HEK293 (cell line): ENCODE results near the gene CYB5D1.
A peak's percentile ranks its signal among the peaks of the same experiment; 100 is the strongest.

Source experiments
- GLI4 ChIP-seq: fragments of 450-650 bp; formaldehyde crosslinking; IDR thresholded peaks from 2 replicates; pipeline ENCODE4 v1.5.1; 2016; ENCODE audit warnings: missing biosample characterization, missing genetic modification characterization
- HOXA7 ChIP-seq: sonication (generic); formaldehyde crosslinking; IDR thresholded peaks from 2 replicates; pipeline ENCODE4 v1.8.1; 2022; ENCODE audit warnings: missing genetic modification reagents, borderline replicate concordance
- KLF8 ChIP-seq: fragments of 450-650 bp; formaldehyde crosslinking; IDR thresholded peaks from 2 replicates; pipeline ENCODE4 v1.5.1; 2016; ENCODE audit warnings: missing biosample characterization, missing genetic modification characterization
- RBAK ChIP-seq: fragments of 450-650 bp; formaldehyde crosslinking; IDR thresholded peaks from 2 replicates; pipeline ENCODE4 v1.5.1; 2016; ENCODE audit warnings: missing biosample characterization, missing genetic modification characterization
- TCF7L2 ChIP-seq: IDR thresholded peaks from 2 replicates; pipeline ENCODE4 v1.6.1; 2011; ENCODE audit warnings: low read depth, mild to moderate bottlenecking, inconsistent platforms, low read length, moderate library complexity, borderline replicate concordance
- ZNF133 ChIP-seq: fragments of 450-650 bp; formaldehyde crosslinking; IDR thresholded peaks from 2 replicates; pipeline ENCODE4 v1.5.1; 2016; ENCODE audit warnings: missing biosample characterization, missing genetic modification characterization
- ZNF16 ChIP-seq: fragments of 450-650 bp; formaldehyde crosslinking; IDR thresholded peaks from 2 replicates; pipeline ENCODE4 v1.5.1; 2016; ENCODE audit warnings: low read depth, missing biosample characterization, missing genetic modification characterization
- ZNF23 ChIP-seq: fragments of 450-650 bp; formaldehyde crosslinking; IDR thresholded peaks from 2 replicates; pipeline ENCODE4 v1.5.1; 2016; ENCODE audit warnings: missing biosample characterization, missing genetic modification characterization, borderline replicate concordance
- ZNF341 ChIP-seq: fragments of 450-650 bp; formaldehyde crosslinking; IDR thresholded peaks from 2 replicates; pipeline ENCODE4; 2016; ENCODE audit warnings: low read depth, missing biosample characterization, missing genetic modification characterization
- ZNF677 ChIP-seq: fragments of 450-650 bp; IDR thresholded peaks from 2 replicates; pipeline ENCODE4 v1.5.0; 2018; ENCODE audit warnings: missing biosample characterization, mild to moderate bottlenecking, missing genetic modification characterization, moderate library complexity
- TF ChIP-seq, protein P1 (sequence below): fragments of 450-650 bp; formaldehyde crosslinking; conservative IDR thresholded peaks from 2 replicates; pipeline ENCODE4 v1.5.1; 2016; ENCODE audit warnings: low read depth, missing biosample characterization, missing genetic modification characterization
- TF ChIP-seq, protein P2 (sequence below): fragments of 450-650 bp; formaldehyde crosslinking; IDR thresholded peaks from 2 replicates; pipeline ENCODE4 v1.5.1; 2017; ENCODE audit warnings: missing biosample characterization, missing genetic modification characterization
- TF ChIP-seq, protein P3 (sequence below): fragments of 450-650 bp; formaldehyde crosslinking; IDR thresholded peaks from 2 replicates; pipeline ENCODE4 v1.5.1; 2016; ENCODE audit warnings: missing biosample characterization, missing genetic modification characterization
- TF ChIP-seq, protein P4 (sequence below): IDR thresholded peaks from 2 replicates; pipeline ENCODE4 v1.6.1; 2011; ENCODE audit warnings: mild to moderate bottlenecking, low read depth, low read length, borderline replicate concordance
- TF ChIP-seq, protein P5 (sequence below): fragments of 450-650 bp; formaldehyde crosslinking; IDR thresholded peaks from 2 replicates; pipeline ENCODE4 v1.5.1; 2016; ENCODE audit warnings: missing biosample characterization, missing genetic modification characterization, borderline replicate concordance
- TF ChIP-seq, protein P6 (sequence below): fragments of 450-650 bp; formaldehyde crosslinking; conservative IDR thresholded peaks from 2 replicates; pipeline ENCODE4 v1.5.1; 2016; ENCODE audit warnings: low read depth, missing biosample characterization, missing genetic modification characterization
- TF ChIP-seq, protein P7 (sequence below): fragments of 450-650 bp; formaldehyde crosslinking; IDR thresholded peaks from 2 replicates; pipeline ENCODE4 v1.5.1; 2016; ENCODE audit warnings: missing biosample characterization, missing genetic modification characterization

CYB5D1 gene

DNA sequence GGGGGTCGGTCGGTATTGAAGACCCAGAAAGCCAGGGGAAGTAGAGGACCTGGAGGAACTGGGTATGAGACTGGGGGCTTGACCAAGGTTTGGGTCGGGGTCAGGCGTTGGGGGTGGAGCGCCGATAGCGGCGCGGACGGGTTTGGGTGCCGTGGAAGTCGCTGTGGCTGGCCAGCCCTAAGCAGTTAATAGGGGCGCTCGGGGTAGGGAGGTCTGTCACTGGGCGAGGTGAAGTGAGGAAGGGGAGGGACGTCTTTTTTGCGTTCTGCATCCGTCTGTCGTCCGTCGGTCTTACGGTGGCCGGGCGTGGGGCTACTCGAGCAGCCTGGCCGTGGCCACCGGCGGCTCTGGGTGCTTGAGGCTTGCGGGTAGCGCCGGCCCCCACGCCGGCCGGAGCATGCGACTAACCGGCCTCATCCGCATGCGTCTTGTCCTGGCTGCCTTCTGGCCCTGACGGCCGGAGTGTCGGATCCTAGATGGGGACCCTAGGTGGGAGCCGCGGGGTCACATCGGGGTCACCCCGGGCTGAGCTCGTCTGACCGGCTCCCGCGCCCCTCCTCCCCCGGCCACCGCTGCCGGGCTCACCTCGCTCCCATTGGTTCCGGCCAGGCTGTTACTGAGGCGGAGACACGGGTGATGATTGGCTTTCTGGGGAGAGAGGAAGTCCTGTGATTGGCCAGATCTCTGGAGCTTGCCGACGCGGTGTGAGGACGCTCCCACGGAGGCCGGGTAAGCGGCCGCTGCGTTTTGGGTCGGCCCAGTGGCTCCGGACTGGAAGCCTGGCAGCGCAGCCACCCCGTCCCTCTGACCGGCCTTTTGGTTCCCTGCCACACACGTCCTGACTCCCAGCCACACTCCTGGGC is 13.3 kb upstream of the CYB5D1 start (continued):
- TF ChIP-seq, protein P1, sequence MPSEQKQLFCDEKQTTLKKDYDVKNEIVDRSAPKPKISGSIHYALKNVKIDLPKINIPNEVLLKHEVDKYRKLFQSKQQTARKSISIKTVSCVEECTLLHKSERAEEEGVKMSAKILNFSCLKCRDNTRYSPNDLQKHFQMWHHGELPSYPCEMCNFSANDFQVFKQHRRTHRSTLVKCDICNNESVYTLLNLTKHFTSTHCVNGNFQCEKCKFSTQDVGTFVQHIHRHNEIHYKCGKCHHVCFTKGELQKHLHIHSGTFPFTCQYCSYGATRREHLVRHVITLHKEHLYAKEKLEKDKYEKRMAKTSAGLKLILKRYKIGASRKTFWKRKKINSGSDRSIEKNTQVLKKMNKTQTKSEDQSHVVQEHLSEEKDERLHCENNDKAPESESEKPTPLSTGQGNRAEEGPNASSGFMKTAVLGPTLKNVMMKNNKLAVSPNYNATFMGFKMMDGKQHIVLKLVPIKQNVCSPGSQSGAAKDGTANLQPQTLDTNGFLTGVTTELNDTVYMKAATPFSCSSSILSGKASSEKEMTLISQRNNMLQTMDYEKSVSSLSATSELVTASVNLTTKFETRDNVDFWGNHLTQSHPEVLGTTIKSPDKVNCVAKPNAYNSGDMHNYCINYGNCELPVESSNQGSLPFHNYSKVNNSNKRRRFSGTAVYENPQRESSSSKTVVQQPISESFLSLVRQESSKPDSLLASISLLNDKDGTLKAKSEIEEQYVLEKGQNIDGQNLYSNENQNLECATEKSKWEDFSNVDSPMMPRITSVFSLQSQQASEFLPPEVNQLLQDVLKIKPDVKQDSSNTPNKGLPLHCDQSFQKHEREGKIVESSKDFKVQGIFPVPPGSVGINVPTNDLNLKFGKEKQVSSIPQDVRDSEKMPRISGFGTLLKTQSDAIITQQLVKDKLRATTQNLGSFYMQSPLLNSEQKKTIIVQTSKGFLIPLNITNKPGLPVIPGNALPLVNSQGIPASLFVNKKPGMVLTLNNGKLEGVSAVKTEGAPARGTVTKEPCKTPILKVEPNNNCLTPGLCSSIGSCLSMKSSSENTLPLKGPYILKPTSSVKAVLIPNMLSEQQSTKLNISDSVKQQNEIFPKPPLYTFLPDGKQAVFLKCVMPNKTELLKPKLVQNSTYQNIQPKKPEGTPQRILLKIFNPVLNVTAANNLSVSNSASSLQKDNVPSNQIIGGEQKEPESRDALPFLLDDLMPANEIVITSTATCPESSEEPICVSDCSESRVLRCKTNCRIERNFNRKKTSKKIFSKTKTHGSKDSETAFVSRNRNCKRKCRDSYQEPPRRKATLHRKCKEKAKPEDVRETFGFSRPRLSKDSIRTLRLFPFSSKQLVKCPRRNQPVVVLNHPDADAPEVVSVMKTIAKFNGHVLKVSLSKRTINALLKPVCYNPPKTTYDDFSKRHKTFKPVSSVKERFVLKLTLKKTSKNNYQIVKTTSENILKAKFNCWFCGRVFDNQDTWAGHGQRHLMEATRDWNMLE, result no peak
- TF ChIP-seq GLI4 (tag by site-specific recombination), result no peak
- TF ChIP-seq, protein P2, sequence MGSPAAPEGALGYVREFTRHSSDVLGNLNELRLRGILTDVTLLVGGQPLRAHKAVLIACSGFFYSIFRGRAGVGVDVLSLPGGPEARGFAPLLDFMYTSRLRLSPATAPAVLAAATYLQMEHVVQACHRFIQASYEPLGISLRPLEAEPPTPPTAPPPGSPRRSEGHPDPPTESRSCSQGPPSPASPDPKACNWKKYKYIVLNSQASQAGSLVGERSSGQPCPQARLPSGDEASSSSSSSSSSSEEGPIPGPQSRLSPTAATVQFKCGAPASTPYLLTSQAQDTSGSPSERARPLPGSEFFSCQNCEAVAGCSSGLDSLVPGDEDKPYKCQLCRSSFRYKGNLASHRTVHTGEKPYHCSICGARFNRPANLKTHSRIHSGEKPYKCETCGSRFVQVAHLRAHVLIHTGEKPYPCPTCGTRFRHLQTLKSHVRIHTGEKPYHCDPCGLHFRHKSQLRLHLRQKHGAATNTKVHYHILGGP, result no peak
- no peak for TF ChIP-seq HOXA7 (CRISPR knock-in tag)
- peak; percentile 43; the same call in 1 of the 2 replicates for TF ChIP-seq KLF8 (tag by site-specific recombination)
- TF ChIP-seq TCF7L2, result no peak
- TF ChIP-seq, protein P3, sequence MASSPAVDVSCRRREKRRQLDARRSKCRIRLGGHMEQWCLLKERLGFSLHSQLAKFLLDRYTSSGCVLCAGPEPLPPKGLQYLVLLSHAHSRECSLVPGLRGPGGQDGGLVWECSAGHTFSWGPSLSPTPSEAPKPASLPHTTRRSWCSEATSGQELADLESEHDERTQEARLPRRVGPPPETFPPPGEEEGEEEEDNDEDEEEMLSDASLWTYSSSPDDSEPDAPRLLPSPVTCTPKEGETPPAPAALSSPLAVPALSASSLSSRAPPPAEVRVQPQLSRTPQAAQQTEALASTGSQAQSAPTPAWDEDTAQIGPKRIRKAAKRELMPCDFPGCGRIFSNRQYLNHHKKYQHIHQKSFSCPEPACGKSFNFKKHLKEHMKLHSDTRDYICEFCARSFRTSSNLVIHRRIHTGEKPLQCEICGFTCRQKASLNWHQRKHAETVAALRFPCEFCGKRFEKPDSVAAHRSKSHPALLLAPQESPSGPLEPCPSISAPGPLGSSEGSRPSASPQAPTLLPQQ (tag by site-specific recombination), result no peak
- TF ChIP-seq, protein P4, sequence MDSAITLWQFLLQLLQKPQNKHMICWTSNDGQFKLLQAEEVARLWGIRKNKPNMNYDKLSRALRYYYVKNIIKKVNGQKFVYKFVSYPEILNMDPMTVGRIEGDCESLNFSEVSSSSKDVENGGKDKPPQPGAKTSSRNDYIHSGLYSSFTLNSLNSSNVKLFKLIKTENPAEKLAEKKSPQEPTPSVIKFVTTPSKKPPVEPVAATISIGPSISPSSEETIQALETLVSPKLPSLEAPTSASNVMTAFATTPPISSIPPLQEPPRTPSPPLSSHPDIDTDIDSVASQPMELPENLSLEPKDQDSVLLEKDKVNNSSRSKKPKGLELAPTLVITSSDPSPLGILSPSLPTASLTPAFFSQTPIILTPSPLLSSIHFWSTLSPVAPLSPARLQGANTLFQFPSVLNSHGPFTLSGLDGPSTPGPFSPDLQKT, result no peak
- TF ChIP-seq RBAK, result no peak
- TF ChIP-seq, protein P5, sequence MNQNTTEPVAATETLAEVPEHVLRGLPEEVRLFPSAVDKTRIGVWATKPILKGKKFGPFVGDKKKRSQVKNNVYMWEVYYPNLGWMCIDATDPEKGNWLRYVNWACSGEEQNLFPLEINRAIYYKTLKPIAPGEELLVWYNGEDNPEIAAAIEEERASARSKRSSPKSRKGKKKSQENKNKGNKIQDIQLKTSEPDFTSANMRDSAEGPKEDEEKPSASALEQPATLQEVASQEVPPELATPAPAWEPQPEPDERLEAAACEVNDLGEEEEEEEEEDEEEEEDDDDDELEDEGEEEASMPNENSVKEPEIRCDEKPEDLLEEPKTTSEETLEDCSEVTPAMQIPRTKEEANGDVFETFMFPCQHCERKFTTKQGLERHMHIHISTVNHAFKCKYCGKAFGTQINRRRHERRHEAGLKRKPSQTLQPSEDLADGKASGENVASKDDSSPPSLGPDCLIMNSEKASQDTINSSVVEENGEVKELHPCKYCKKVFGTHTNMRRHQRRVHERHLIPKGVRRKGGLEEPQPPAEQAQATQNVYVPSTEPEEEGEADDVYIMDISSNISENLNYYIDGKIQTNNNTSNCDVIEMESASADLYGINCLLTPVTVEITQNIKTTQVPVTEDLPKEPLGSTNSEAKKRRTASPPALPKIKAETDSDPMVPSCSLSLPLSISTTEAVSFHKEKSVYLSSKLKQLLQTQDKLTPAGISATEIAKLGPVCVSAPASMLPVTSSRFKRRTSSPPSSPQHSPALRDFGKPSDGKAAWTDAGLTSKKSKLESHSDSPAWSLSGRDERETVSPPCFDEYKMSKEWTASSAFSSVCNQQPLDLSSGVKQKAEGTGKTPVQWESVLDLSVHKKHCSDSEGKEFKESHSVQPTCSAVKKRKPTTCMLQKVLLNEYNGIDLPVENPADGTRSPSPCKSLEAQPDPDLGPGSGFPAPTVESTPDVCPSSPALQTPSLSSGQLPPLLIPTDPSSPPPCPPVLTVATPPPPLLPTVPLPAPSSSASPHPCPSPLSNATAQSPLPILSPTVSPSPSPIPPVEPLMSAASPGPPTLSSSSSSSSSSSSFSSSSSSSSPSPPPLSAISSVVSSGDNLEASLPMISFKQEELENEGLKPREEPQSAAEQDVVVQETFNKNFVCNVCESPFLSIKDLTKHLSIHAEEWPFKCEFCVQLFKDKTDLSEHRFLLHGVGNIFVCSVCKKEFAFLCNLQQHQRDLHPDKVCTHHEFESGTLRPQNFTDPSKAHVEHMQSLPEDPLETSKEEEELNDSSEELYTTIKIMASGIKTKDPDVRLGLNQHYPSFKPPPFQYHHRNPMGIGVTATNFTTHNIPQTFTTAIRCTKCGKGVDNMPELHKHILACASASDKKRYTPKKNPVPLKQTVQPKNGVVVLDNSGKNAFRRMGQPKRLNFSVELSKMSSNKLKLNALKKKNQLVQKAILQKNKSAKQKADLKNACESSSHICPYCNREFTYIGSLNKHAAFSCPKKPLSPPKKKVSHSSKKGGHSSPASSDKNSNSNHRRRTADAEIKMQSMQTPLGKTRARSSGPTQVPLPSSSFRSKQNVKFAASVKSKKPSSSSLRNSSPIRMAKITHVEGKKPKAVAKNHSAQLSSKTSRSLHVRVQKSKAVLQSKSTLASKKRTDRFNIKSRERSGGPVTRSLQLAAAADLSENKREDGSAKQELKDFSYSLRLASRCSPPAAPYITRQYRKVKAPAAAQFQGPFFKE, result no peak
- no peak for TF ChIP-seq ZNF677 (tag by site-specific recombination)
- peak; percentile 84 for TF ChIP-seq ZNF341
- no peak for TF ChIP-seq ZNF133
- TF ChIP-seq, protein P6, sequence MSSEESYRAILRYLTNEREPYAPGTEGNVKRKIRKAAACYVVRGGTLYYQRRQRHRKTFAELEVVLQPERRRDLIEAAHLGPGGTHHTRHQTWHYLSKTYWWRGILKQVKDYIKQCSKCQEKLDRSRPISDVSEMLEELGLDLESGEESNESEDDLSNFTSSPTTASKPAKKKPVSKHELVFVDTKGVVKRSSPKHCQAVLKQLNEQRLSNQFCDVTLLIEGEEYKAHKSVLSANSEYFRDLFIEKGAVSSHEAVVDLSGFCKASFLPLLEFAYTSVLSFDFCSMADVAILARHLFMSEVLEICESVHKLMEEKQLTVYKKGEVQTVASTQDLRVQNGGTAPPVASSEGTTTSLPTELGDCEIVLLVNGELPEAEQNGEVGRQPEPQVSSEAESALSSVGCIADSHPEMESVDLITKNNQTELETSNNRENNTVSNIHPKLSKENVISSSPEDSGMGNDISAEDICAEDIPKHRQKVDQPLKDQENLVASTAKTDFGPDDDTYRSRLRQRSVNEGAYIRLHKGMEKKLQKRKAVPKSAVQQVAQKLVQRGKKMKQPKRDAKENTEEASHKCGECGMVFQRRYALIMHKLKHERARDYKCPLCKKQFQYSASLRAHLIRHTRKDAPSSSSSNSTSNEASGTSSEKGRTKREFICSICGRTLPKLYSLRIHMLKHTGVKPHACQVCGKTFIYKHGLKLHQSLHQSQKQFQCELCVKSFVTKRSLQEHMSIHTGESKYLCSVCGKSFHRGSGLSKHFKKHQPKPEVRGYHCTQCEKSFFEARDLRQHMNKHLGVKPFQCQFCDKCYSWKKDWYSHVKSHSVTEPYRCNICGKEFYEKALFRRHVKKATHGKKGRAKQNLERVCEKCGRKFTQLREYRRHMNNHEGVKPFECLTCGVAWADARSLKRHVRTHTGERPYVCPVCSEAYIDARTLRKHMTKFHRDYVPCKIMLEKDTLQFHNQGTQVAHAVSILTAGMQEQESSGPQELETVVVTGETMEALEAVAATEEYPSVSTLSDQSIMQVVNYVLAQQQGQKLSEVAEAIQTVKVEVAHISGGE (tag by site-specific recombination), result peak; percentile 37; the same call in 1 of the 2 replicates
- no peak for TF ChIP-seq ZNF16 (tag by site-specific recombination)
- no peak for TF ChIP-seq ZNF23 (tag by site-specific recombination)
- TF ChIP-seq, protein P7, sequence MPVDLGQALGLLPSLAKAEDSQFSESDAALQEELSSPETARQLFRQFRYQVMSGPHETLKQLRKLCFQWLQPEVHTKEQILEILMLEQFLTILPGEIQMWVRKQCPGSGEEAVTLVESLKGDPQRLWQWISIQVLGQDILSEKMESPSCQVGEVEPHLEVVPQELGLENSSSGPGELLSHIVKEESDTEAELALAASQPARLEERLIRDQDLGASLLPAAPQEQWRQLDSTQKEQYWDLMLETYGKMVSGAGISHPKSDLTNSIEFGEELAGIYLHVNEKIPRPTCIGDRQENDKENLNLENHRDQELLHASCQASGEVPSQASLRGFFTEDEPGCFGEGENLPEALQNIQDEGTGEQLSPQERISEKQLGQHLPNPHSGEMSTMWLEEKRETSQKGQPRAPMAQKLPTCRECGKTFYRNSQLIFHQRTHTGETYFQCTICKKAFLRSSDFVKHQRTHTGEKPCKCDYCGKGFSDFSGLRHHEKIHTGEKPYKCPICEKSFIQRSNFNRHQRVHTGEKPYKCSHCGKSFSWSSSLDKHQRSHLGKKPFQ (tag by site-specific recombination), result no peak
